ENCODE results near the gene RUBCNL. TPM values are rescaled to one million over a fixed set of nuclear protein-coding genes. Genes with fewer than 3 reads are reported as not detected.

Gene RUBCNL
- total and polyA plus RNA-seq, 9 of the 15 experiments (the other 6 are each of a cell fraction or from before 2014, with no cell fraction given), result 0.04 to 0.35 (median 0.12) TPM; not detected in 3

DNA sequence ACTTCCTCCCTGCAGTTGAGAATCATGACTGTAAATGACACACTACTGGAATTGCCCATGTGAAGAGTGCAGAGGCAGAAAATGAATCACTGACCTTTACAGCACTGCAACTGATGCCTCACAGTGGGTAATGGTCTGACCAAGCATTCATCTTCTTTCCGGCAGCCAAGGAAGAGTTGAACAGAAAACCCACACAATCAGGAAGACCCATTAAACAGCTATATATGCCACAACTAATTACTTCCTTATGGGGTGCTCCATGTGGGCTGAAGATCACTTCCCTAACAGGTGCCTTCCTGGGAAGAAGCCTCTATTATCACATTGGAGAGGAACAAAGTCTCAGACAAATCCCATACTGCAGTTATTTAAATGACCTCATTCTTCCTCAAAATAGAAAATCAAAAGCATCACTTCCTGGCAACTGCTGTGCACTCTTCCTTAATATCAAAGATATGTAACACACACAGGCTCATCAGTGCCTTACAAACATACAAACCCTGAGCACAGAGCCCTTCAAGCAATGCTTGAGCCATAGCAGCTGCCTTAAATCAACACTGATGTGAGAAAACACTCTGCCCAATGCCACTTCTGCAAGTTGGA lies 45.8 kb downstream of the RUBCNL start:
- in situ Hi-C loops (cut with MboI), result no loop called here
- POLR2A ChIA-PET, result no interaction called here
- TF ChIP-seq, protein P1, sequence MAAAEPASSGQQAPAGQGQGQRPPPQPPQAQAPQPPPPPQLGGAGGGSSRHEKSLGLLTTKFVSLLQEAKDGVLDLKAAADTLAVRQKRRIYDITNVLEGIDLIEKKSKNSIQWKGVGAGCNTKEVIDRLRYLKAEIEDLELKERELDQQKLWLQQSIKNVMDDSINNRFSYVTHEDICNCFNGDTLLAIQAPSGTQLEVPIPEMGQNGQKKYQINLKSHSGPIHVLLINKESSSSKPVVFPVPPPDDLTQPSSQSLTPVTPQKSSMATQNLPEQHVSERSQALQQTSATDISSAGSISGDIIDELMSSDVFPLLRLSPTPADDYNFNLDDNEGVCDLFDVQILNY (CRISPR knock-in tag; IDR thresholded peaks at IDR 0.05), result no peak
- TF ChIP-seq FOXP1 (CRISPR knock-in tag; IDR thresholded peaks at IDR 0.05) (no peak), ZNF239 (CRISPR knock-in tag; IDR thresholded peaks at IDR 0.05) (no peak), SMAD3 (CRISPR knock-in tag; conservative IDR thresholded peaks at IDR 0.05) (no peak), CCAR2 (IDR thresholded peaks at IDR 0.05; ENCODE audit: low read depth, low read length) (no peak), ZEB2 (IDR thresholded peaks at IDR 0.05) (no peak), ZKSCAN3 (CRISPR knock-in tag; IDR thresholded peaks at IDR 0.05) (no peak), MCM7 (IDR thresholded peaks at IDR 0.05) (no peak)
- TF ChIP-seq, protein P2, sequence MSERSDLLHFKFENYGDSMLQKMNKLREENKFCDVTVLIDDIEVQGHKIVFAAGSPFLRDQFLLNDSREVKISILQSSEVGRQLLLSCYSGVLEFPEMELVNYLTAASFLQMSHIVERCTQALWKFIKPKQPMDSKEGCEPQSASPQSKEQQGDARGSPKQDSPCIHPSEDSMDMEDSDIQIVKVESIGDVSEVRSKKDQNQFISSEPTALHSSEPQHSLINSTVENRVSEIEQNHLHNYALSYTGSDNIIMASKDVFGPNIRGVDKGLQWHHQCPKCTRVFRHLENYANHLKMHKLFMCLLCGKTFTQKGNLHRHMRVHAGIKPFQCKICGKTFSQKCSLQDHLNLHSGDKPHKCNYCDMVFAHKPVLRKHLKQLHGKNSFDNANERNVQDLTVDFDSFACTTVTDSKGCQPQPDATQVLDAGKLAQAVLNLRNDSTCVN (CRISPR knock-in tag; IDR thresholded peaks at IDR 0.05), result no peak
- TF ChIP-seq, protein P3, sequence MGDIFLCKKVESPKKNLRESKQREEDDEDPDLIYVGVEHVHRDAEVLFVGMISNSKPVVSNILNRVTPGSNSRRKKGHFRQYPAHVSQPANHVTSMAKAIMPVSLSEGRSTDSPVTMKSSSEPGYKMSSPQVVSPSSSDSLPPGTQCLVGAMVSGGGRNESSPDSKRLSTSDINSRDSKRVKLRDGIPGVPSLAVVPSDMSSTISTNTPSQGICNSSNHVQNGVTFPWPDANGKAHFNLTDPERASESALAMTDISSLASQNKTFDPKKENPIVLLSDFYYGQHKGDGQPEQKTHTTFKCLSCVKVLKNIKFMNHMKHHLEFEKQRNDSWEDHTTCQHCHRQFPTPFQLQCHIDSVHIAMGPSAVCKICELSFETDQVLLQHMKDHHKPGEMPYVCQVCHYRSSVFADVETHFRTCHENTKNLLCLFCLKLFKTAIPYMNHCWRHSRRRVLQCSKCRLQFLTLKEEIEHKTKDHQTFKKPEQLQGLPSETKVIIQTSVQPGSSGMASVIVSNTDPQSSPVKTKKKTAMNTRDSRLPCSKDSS (IDR thresholded peaks at IDR 0.05; ENCODE audit: low read depth, partially characterized antibody), result no peak
- TF ChIP-seq, protein P4, sequence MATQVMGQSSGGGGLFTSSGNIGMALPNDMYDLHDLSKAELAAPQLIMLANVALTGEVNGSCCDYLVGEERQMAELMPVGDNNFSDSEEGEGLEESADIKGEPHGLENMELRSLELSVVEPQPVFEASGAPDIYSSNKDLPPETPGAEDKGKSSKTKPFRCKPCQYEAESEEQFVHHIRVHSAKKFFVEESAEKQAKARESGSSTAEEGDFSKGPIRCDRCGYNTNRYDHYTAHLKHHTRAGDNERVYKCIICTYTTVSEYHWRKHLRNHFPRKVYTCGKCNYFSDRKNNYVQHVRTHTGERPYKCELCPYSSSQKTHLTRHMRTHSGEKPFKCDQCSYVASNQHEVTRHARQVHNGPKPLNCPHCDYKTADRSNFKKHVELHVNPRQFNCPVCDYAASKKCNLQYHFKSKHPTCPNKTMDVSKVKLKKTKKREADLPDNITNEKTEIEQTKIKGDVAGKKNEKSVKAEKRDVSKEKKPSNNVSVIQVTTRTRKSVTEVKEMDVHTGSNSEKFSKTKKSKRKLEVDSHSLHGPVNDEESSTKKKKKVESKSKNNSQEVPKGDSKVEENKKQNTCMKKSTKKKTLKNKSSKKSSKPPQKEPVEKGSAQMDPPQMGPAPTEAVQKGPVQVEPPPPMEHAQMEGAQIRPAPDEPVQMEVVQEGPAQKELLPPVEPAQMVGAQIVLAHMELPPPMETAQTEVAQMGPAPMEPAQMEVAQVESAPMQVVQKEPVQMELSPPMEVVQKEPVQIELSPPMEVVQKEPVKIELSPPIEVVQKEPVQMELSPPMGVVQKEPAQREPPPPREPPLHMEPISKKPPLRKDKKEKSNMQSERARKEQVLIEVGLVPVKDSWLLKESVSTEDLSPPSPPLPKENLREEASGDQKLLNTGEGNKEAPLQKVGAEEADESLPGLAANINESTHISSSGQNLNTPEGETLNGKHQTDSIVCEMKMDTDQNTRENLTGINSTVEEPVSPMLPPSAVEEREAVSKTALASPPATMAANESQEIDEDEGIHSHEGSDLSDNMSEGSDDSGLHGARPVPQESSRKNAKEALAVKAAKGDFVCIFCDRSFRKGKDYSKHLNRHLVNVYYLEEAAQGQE (IDR thresholded peaks at IDR 0.05; ENCODE audit: borderline replicate concordance), result no peak
- TF ChIP-seq, protein P4 (CRISPR knock-in tag; IDR thresholded peaks at IDR 0.05; ENCODE audit: low read depth), result no peak

More for the DNA sequence above, 45.8 kb downstream of the RUBCNL start:
- CTCF ChIA-PET (ENCODE audit: low intra/inter-chr PET ratio), result no interaction called here
- no peak for ATAC-seq
- DNase-seq (ENCODE audit: extremely low read depth in 1 of 4, low spot score in 3 of 4), result no peak
- H3K4me1 ChIP-seq (replicated peaks in 1 of 2; ENCODE audit: control insufficient read depth in 2 of 2, insufficient read depth in 2 of 2, low read length in 2 of 2), result peaks cover 0 to 4% of the 10 kb centered on the region in 2 experiments; a peak in 2 of 5 replicates
- no peaks in the 10 kb centered on the region for H4K20me1 ChIP-seq (replicated peaks; ENCODE audit: control insufficient read depth, insufficient read depth, low read length)
- H3K4me3 ChIP-seq, result no peak overlapping the region
- intact Hi-C loops (cut with micrococcal nuclease), result no loop called here
- H3K4me2 ChIP-seq (ENCODE audit: insufficient read depth, low read length), result no peak overlapping the region
- BruUV-seq (replicated peaks), result no TSS peak
- H3K9me3 ChIP-seq (replicated peaks; ENCODE audit: control insufficient read depth, insufficient read depth, low read depth, low read length), result no peaks in the 10 kb centered on the region
- H3K27me3 ChIP-seq (ENCODE audit: control insufficient read depth in 2 of 2, insufficient read depth in 2 of 2, low read length in 2 of 2), result peaks cover 0 to 7% of the 10 kb centered on the region in 2 experiments; a peak in 2 of 5 replicates
- 60% methylated on average over 1 of the region's 1 CpG for WGBS (ENCODE audit: insufficient coverage, low coverage, missing lambda C conversion rate)
- H3K9ac ChIP-seq (ENCODE audit: insufficient read depth in 1 of 2, low read depth in 2 of 2, low read length in 2 of 2), result no peak overlapping the region
- H3K79me2 ChIP-seq (ENCODE audit: control insufficient read depth, insufficient read depth, low read length), result no peaks in the 10 kb centered on the region
- H3K36me3 ChIP-seq (ENCODE audit: control insufficient read depth, insufficient read depth, low read length), result no peaks in the 10 kb centered on the region
- H3K9me1 ChIP-seq (ENCODE audit: control insufficient read depth, insufficient read depth, low read length), result no peaks in the 10 kb centered on the region
- H2AFZ ChIP-seq (ENCODE audit: low read depth, low read length), result no peak overlapping the region
- no peak for FAIRE-seq
- H3K27ac ChIP-seq (ENCODE audit: extremely low read depth, low read depth, low read length), result no peak overlapping the region

Data from K562 (cell line).